Activated CD4-positive, alpha-beta T cell treated with anti-CD3 and anti-CD28 coated beads, Interleukin-2, amount 50 U/mL, for 4 hours (primary cell): ENCODE measurements around the gene EHMT1.

Source experiments
- DNase-seq, 2 experiments: peaks; one replicate each; pipeline ENCODE4 v3.0.0-alpha.2; 2020

Gene EHMT1

DNA sequence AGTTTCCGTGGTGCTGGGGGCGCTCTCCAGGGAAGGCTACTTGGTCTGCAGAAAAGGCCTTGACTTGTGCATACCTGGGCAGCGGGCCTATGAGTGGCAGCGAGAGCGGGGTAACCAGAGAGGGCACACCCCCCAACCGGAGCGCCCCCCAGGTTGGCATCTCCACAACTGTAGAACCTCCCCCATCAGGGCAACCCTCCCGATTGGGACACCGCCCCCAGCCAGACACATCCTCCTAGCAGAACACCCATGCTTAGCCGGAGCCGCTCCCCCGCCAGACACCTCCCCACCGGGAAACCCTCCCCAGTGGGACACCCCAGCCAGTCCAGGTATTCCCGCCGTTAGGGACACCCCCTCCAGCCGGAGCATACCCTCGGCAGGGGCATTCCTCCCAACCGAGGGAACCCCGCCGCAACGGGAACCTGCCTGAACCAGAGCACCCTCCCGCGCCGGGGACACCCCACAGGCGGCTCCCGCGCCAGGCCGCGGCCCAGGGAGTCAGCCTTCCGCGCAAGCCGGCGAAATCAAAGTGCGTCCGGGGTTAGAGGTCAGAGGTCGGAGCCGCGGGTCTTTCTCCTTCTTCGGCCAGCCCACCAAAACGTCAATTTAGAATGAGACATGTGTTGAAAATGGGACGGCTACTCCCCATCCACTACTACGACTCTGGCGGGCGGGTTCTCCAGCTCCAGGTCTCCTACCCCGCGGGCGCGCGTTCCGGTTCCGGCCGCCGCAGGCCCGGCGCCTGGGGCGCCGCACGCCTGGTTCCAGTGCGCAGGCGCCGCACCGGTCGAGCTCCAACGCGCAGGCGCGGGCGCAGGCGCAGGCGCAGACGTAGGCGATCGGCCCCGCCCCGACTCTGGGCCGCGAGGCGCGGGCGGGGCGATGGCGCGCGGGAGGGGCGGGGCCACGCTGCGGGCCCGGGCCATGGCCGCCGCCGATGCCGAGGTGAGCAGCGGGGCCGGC, at the start of gene EHMT1:
EHMT1 (plus strand) TSS at position 901 of the 963 bp plus-strand sequence; CDS start at position 925, 24 bp downstream.
- peak; percentile 83 to 84 for DNase-seq

DNA sequence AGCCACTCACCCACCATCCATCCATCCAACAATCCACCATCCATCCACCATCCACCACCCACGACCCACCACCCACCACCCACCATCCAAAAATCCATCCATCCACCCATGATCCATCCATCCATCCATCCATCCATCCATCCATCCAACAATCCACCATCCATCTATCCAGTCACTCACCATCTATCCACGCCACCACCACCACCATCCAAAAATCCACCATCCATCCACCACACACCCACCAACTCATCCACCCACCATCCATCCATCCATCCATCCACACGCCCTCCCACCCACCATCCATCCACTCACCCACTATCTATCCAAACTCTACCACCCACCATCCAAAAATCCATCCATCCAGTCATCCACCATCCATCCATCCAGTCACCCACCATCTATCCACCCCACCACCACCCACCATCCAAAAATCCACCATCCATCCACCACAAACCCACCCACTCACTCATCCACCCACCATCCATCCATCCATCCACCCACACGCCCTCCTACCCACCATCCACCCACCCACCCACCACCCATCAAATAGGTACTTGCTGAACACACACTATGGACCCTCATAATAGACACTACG, 49.1 kb upstream of the EHMT1 start:
- no peak for DNase-seq

DNA sequence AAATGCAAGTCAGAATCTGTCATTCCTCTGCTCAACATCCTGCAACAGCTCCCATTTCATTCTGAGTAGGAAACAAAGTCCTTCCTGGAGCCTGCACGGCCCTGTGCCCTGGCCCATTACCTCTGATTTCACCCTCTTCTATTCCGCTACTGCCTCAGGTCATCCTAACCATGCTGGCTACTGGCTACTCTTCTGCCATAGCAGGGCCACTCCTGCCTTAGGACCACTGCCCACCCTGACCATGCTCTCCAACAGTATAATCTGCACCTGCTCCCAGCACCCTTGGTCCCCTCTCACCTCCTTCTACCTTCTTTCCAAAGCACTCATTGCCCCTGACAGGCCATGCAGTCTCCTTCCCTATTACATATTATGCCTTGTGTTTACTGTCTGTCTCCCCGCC, 48.2 kb upstream of the EHMT1 start:
- no peak for DNase-seq

DNA sequence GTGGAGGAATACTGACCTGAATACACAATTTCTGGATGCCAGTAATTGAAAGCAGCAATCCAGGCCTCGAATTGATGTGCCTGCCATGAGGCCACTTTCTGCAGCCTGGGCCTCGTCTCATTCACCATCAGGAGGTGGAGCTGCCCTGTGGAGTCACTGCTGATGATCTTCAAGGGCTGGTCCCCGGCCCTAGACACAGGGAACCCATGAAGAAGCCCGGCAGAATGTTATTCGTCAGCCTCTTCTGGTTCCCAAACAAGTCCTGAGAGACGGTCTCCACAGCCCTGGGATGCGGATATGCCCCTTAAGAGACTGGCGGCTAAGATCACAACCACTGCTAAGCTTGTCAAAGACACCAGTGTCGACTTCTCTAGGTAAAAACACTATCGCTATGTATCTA, 44.6 kb upstream of the EHMT1 start:
- no peak for DNase-seq

DNA sequence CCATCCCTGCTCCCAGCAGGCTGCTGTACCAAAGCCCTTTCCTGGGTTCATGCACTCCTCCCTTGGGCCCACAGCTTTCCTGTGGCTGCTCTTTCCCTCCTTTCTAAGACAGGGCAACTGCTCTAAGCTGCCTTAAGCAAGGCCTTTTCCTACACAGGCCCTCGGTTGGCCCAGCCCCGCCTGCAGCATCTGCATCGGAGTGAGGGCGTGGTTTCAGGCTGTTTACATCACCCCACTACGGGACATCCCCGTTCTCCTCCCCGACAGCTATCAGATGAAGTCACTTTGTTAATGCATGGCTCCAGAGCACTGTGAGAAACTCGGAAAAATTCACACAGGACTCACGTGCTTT, 43.5 kb upstream of the EHMT1 start:
- no peak for DNase-seq

DNA sequence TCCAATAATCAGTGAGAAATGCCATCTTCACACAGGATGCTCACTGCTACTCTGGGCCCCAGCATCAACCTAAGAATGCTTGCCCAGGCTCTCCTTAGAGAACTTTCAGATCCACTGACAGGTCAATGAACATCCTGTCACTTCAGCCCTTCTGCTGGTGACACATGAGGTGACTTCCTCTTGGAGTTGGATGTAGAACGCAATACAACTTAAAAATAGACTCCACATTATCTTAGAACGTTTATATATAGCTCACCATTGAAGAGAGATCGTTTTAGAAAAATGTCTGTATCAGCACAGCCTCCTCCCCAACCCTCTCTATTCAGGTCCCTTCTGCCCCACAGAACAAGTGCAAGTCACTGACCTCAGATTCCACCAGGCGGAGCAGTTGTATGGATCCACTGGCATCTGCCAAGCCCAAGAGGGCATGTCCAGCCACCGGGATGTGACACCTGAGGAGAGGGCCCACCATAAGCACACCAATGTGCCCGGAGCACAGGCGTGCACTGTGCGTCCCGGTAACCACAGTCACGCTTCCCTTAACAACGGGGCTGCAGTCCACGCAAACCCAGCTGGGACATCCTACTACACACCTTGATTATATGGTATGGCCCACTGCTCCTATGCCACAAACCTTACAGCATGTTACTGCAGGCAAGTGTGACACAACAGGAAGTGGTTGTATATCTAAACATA, 42.9 kb upstream of the EHMT1 start:
- no peak for DNase-seq

DNA sequence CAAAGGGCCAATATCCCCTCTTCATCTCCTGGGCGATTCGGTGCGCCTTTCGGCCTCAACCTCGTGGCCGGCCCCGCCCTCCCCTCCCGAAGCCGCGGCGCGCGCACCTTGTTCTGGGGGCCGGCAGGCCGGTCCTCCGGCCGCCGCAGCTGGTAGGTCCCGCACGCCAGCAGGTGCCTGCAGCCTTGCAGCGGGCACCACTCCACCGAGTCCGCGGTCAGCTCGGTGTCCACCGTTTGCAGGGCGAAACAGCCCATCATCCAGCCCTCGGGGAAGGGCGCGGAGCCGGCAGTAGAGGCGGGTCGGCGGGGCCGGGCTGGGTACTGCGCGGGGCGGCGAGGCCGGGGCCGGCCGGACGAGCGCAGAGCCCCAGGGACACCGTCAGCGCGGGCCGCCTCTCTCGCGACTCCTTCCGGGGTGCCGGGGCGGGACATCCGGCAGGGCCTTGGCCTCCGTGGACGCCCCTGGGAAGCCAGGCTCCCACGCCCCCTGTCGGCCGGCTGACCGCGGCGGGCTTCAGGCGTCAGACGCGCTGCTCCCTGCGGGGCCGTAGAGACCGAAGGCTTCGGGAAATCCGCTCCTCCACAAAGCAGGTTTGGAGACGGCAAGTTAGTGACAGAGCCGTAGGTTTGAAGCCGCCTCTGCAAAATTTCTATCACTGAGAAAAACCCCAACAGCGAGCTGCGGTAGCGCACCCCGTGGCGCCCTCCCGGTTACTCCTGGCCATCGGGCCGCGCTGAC, 40.1 kb upstream of the EHMT1 start, which contains the start of gene DPH7:
DPH7 (minus strand) TSS at position 408 of the 741 bp plus-strand sequence; CDS start at position 260, 148 bp downstream.
- DNase-seq = peak; percentile 93 to 94

DNA sequence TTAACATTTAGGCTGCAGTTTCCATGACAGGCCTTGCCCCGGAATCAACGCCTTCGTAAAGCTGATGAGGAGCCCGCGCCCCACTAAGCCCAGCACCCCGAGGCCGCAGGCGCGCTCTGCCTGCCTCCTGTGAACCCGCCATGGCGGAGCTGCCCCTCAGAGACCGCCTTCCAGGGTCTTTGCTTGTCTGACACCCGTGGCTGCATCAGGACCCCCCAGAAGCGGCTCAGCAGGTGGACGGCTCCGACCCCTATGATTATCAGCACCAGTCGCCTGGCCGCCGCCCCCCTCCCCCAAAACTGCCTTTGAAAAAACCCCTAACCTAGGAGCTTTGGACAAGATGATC, 39.6 kb upstream of the EHMT1 start:
- no peak for DNase-seq

DNA sequence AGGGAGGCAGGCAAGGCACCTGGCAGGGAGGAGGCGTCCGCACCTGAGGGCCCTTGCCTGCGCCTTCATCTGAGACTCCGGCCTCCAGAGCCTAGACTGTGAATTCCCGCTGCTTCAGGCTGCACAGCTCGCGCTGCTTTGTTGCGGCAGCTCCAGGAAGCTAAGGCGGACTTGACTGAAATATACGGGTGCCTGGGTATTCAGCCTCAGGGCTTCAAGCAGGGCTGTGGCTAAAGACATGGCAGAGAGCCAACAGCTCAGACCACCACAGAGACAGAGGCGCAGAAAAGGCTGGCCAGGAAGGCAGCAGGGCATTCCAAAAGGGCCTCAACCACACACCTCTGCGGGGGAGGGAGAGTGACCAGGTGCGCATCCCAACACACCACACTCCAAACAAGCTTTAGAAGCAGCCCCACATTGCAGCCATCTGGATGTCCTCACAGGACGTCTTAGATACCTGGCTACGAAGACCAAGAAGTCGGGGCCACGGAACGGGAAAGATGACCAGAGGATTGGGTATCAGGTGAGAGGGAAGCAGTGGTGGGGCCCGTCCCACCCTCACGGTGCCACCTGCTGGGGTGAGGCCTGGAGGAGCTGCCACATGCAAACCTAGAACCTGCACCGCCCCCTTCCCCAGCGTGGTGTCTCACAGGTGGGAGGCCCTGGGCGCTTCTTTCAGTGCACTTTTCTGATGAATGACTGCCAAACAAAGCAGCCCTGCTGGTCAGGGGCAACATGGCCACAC, 38.4 kb upstream of the EHMT1 start:
- DNase-seq = no peak

DNA sequence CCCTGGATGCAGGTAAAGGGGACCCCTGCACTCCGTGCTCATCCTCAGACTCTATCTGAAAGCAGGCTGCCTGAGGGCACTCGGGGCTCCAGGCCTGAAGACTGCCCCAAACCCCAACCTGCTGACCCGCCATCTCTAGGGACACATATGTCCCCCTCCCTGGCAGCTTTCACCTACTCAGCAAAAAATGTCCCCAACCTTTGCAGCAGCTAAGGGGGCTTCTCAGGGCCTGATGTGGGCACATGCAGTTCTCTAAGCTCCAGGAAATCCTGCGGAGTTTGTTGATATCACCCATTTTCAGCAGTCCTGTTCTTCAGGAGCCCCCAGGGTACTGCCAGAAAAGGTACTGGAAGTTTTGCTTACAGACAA, 37.9 kb upstream of the EHMT1 start:
- no peak for DNase-seq

DNA sequence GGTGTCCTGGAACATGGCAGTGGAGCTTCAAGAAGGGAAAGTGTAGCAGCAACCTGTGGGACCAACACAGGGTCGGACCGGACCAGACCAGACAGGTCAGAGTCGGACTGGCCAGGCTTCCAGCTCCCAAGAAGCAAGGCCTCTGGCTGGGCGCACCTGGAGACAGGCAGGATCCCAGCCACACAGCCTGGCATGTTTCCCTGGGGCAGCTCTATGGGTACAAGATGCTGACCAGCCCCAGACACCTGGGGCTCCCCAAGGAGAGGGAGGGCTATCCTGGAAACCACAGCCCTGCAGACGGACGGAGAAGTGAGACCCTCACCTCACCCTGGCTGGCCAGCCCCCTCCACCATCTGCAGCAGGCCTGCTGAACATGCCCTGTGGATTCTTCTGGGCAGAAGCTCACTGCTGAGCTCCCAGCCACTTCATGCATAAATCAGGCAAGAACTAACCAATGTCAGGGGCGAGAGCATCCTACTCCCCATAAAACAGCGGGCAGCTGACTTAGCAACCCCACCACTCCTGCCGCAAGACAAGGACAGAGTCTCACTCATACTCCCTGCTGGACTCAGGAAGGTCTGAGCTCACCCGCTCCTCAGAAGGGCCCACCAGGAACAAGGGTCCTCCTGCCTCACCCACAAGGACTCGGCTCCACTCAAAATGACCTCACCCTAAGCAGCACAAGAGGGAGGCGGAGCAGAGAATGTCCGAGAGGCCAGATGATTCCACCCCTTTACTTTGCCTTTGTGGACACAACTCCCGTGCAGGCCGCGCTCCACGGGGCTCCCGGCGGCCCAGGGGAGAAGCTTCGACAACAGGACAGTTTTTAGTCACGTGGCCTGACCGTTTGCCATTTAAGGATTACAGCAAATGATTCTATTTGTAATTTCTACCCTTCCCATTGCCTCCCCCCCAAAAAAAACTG, 37.2 kb upstream of the EHMT1 start:
- DNase-seq = no peak

DNA sequence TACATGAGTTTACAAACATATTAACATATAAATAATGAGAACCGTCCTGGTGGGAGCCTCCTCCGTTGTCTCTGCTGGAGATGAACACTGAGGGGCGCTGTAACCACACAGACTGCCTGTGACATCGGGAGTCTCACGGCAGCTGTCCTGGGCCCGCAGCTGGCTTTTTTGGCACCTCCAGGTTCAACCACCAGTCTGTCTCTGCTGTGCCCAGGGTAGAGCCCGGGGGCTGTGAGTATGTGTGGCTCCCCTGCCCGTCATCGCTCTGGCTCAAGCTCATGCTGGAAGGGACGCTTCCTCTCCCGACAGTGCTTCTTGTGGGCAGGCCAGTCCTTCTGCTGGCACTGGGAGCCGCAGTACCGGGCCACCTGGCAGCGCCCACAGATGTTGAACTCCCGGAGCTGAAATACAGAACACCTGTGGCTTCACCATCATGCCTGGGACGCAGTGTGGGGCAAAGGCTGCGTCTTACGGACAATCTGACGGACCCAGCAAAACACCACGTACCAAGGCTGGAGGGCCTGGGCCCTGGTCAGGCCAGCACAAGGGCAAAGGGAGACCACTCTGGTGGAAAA, 36.4 kb upstream of the EHMT1 start:
- no peak for DNase-seq

DNA sequence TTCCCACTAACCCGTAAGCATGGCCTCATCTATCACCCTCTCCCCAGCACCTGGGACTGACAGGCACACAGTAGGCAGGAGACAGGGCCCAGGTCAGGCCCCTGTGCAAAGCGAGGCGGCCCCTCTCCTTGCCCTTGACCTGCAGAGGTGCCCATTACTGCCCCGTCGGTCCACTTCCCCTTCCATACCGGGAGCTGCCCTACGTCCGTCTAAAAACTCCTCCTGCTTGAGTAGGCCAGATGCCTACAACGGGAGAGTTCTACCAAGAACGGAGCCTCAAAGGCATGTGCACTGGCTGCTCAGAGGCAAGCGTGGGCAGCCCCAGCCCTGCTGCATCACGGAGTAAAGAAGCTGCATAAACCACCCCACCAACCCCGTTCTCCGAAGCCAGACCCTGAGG, 35.5 kb upstream of the EHMT1 start:
- DNase-seq = no peak

DNA sequence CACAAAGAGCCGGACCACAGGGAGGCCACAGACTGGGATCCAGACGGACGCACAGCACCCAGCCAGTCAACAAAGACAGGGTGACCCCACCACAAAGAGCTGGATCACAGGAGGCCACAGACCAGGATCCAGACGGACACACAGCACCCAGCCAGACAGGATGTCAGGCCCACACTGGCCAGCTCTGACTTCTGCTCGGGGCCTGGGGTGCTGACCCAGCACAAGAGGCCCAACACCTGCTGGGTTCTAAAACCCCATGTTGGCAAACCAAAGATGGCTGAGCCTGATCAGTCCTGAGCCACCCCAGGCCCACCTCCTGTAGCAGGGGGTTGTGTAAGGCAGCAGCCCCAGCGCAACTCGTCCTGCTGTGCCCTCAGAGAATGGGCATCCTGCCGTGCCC, 34.8 kb upstream of the EHMT1 start:
- no peak for DNase-seq

DNA sequence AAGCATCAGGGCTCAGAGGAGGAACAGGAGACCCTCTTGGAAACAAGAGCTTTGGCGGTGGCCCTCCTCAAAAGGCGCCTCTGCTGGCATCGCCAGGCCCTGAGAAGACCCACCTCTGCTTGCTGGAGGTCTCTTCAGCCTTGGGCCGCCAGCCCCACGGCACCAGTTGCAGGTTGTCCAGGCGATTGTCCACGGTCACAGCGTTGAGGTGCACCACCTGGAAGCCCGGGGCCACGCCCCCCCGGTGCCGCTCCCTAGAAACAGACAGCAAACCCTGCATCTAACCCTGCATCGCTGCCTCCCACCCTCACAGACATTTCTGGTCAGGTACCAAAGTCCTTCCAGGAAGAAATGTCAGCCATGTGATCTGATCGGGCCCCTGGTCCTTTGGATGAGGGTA, 32.0 kb upstream of the EHMT1 start:
- DNase-seq = no peak

DNA sequence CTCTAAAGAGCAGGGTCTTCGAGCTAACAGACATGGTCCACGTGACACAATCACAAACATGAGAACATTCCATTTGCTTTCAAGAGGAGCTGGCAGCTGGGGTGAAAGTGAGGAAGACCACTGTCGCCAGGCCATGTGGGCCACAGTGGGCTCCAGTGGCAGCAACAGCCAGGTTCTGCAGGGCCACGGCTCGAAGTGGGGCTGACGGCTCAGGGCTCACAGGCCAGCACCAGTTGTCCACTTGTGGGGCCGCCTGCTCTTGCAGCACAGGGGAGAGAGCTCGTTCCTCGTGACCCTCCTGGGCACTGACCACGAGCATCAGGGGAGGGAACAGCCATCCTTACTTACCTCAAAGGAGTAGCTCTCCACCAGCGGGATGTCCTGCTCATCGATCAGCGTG, 30.5 kb upstream of the EHMT1 start:
- no peak for DNase-seq

DNA sequence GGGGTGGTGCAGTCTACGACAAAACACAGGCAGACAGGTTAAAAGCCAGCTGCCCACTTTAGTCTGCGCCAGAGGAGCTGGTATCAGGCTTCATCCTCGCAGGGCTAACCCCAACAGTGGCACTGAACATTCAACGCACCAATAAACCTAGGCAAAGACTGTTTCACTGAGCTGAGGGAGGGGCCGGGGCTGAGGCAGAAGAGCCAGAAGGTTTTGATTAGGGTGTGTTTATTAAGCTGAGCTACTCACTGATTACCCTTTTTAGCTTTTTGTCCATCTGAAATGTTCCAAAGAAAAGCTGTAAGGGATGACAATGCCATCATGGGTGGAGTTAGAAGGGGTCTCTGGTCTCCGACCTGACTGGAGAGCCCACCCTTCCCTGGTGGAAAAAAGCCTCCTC, 29.9 kb upstream of the EHMT1 start:
- DNase-seq = no peak

DNA sequence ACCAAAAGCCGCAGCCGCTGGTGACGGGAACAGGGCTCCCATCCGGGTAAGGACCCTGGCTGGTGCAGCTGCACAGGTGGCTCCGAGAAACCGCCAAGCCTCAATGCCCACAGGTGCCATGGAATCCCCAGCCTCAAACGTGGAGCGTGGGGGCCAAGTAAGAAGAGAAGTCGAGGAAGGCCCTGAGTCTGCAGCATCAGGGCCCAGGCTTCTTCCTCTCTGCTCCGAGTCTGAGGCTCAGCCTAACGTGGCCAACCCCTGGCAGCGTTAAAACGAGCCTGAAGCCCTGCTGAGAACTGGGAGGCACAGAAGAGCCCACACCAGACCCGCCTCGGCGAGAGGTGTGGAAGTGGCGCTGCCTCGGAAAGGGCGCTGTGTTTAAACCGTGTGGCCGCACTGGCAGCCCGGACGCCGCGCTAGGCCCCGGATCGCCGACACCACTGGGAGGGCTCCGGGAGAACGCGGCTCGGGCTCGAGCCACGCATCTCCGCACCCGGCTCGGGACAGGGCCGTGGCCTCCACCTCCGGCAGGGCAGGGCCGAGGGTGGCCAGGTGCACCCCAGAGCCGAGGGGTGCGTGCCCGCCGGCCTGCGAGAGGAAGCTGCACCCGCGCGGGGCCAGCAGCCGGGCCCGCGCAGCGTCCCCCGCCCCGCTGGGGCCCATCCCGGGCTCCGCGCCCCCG, 29.2 kb upstream of the EHMT1 start:
- DNase-seq = no peak

DNA sequence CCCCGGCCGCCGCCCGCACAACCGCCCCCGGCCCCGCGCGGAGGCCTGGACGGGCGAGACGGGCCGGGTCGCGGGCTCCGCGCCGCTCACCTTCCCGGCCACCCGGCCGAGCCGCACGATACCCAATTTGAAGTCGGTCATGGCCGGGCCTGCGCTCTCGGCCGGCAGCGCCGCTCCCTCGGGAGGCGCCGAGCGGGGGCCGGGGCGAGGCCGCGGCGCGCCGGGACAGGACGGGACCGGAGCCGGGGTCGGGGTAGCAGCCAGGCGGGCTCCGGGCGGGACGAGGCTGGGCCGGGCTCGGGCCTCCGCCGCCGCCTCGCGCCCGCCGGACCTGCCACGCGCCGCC, 28.7 kb upstream of the EHMT1 start:
- DNase-seq = no peak
